Keratinocyte (primary cell): Measurements from ENCODE around the gene ADGRD1. TPM values are rescaled to one million over a fixed set of nuclear protein-coding genes. Genes with fewer than 3 reads are reported as not detected.

ENCODE experiments used
- DNase-seq: peaks from one replicate; pipeline ENCODE4 v3.0.0-alpha.2; 2011; ENCODE audit warnings: low read depth, missing footprints, low spot score
- FAIRE-seq: peaks from 2 replicates; lab custom pipeline; 2011; peaks lifted over from hg19 to GRCh38; lab: Jason Lieb, UNC
- H2AFZ ChIP-seq: 2 replicates; pipeline ENCODE4 v1.6.0; 2012; ENCODE audit warnings: low read length, control low read depth, inconsistent platforms; ENCODE audit not compliant: control insufficient read depth
- H3K27ac ChIP-seq: 2 replicates; pipeline ENCODE4 v1.5.1; 2011; ENCODE audit warnings: low read length; ENCODE audit not compliant: control insufficient read depth, insufficient read depth
- H3K27me3 ChIP-seq: 3 replicates; pipeline ENCODE4 v1.6.0; 2011; ENCODE audit warnings: low read length; ENCODE audit not compliant: control insufficient read depth, insufficient read depth; ENCODE audit errors: extremely low read depth
- H3K36me3 ChIP-seq, 2 experiments: 2 replicates in 1 of 2; 3 replicates in 1 of 2; pipeline ENCODE4 v1.5.1; 2011; ENCODE audit warnings: low read length in 2 of 2, mild to moderate bottlenecking in 1 of 2; ENCODE audit not compliant: control insufficient read depth in 2 of 2, insufficient read depth in 2 of 2; ENCODE audit errors: extremely low read depth in 1 of 2
- H3K4me1 ChIP-seq: 3 replicates; pipeline ENCODE4 v1.5.1; 2011; ENCODE audit warnings: low read length; ENCODE audit not compliant: control insufficient read depth, insufficient read depth; ENCODE audit errors: extremely low read depth
- H3K4me2 ChIP-seq: 3 replicates; pipeline ENCODE4 v1.6.0; 2011; ENCODE audit warnings: low read depth, low read length; ENCODE audit not compliant: control insufficient read depth, insufficient read depth; ENCODE audit errors: extremely low read depth
- H3K4me3 ChIP-seq, 3 experiments: fragments of 200-600 bp in 1 of 3; sonication (generic) in 1 of 3; 2 replicates in 2 of 3; 3 replicates in 1 of 3; pipeline ENCODE4 v1.5.1; 2011 to 2016; ENCODE audit warnings: low read length in 3 of 3, mild to moderate bottlenecking in 3 of 3, control low read depth in 2 of 3, inconsistent platforms in 1 of 3, low read depth in 1 of 3, mixed read lengths in 1 of 3, mixed run types in 1 of 3, moderate library complexity in 1 of 3; ENCODE audit not compliant: control insufficient read depth in 2 of 3, insufficient read depth in 2 of 3; ENCODE audit errors: extremely low read depth in 1 of 3
- H3K79me2 ChIP-seq: 2 replicates; pipeline ENCODE4 v1.6.0; 2012; ENCODE audit warnings: low read length; ENCODE audit not compliant: control insufficient read depth, insufficient read depth
- H3K9ac ChIP-seq: 3 replicates; pipeline ENCODE4 v1.6.0; 2011; ENCODE audit warnings: low read length; ENCODE audit not compliant: control insufficient read depth, insufficient read depth; ENCODE audit errors: extremely low read depth
- H3K9me1 ChIP-seq: 3 replicates; pipeline ENCODE4 v1.6.0; 2011; ENCODE audit warnings: low read length; ENCODE audit not compliant: control insufficient read depth, insufficient read depth; ENCODE audit errors: extremely low read depth
- H3K9me3 ChIP-seq: 2 replicates; pipeline ENCODE4 v1.5.1; 2012; ENCODE audit warnings: low read depth, low read length; ENCODE audit not compliant: control insufficient read depth
- H4K20me1 ChIP-seq: 3 replicates; pipeline ENCODE4 v1.6.0; 2011; ENCODE audit warnings: low read length; ENCODE audit not compliant: control insufficient read depth, insufficient read depth; ENCODE audit errors: extremely low read depth
- EZH2 ChIP-seq: IDR thresholded peaks from one replicate; pipeline ENCODE4 v1.6.1; 2012; ENCODE audit warnings: inconsistent platforms, mild to moderate bottlenecking, low read length, moderate library complexity
- dilution Hi-C: fragments of 300-500 bp; cut with MboI; formaldehyde crosslinking; loops from one replicate; pipeline ENCODE4 v1.7.0; 2020; ENCODE audit warnings: low sequenced_read_pairs; ENCODE audit not compliant: extremely low pct_ligation_motif_present
- polyA plus RNA-seq, 5 experiments: library from polyadenylated mRNA; depleted of rRNA in 3 of 5; stranded (reverse) in 3 of 5; stranded (forward) in 1 of 5; unstranded in 1 of 5; fragments of >200 nt; gene quantifications; 1 replicate in 1 of 5; 2 replicates in 3 of 5; 3 replicates in 1 of 5; pipeline versions ENCODE4 v1.2.1 to v1.2.3, GENCODE V29; 2011 to 2012; ENCODE audit warnings: missing spikeins in 2 of 5, low read depth in 1 of 5, low replicate concordance in 1 of 5
- TF ChIP-seq, protein P1 (sequence below), 3 experiments: IDR thresholded peaks in 1 of 3; conservative IDR thresholded peaks in 1 of 3; optimal IDR thresholded peaks in 1 of 3; 2 replicates in 2 of 3; 3 replicates in 1 of 3; pipeline versions ENCODE3 to v1.5.1; 2011; ENCODE audit warnings: low read length in 3 of 3, mild to moderate bottlenecking in 3 of 3, moderate library complexity in 2 of 3, control low read depth in 1 of 3, inconsistent platforms in 1 of 3; ENCODE audit not compliant: insufficient read depth in 2 of 3; ENCODE audit errors: extremely low read depth in 1 of 3

The ADGRD1 gene
- polyA plus RNA-seq, 1 donor (not counting 4 experiments of a cell fraction or from before 2014, with no cell fraction given) = not detected

DNA sequence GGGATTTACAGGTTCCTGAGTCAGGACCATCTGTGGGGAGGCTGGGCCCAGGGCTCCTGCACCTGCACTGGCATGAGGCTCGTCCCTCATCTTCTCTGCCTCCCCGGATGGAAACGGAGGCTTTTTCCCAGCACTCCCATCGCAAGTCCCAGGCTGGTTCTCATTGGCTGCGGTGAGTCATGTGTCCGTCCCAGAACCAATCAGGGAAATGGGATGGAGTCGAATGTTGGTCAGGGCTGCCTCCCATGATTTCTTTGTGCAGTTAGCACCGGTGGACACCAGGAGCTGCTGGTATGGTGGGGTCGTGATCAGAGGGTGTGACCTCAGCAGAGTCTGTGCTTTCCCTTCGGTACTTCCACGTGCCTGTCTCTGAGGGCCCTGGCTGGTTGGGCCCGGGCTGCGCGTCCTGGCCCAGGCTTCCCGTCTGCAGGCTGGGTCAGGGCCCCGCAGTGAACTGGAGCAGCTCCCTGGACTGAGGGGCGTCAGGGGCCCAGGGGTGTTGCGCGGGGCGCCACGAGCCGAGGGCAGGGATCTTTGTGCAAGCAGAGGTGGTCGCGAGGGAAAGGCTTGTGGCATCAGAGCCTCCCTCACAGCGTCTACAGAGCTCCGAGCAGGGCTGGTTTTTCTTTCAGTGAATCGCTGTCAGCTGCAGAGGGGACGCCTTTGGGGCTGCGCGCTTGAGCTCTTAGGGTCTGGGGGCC, 168.1 kb downstream of the ADGRD1 start:
- H3K9ac ChIP-seq = no peak overlapping the region
- H2AFZ ChIP-seq = no peak overlapping the region
- no peaks in the 10 kb centered on the region for H3K36me3 ChIP-seq
- no peaks in the 10 kb centered on the region for H3K9me1 ChIP-seq
- H3K4me3 ChIP-seq = no peak overlapping the region
- H3K27me3 ChIP-seq = no peaks in the 10 kb centered on the region
- no peaks in the 10 kb centered on the region for H3K9me3 ChIP-seq
- FAIRE-seq (no peak), DNase-seq (no peak)
- dilution Hi-C loops = no loop called here
- no peaks in the 10 kb centered on the region for H4K20me1 ChIP-seq
- no peaks in the 10 kb centered on the region for H3K4me1 ChIP-seq
- H3K27ac ChIP-seq = no peak overlapping the region
- no peaks in the 10 kb centered on the region for H3K79me2 ChIP-seq
- TF ChIP-seq EZH2 = no peak
- TF ChIP-seq, protein P1, sequence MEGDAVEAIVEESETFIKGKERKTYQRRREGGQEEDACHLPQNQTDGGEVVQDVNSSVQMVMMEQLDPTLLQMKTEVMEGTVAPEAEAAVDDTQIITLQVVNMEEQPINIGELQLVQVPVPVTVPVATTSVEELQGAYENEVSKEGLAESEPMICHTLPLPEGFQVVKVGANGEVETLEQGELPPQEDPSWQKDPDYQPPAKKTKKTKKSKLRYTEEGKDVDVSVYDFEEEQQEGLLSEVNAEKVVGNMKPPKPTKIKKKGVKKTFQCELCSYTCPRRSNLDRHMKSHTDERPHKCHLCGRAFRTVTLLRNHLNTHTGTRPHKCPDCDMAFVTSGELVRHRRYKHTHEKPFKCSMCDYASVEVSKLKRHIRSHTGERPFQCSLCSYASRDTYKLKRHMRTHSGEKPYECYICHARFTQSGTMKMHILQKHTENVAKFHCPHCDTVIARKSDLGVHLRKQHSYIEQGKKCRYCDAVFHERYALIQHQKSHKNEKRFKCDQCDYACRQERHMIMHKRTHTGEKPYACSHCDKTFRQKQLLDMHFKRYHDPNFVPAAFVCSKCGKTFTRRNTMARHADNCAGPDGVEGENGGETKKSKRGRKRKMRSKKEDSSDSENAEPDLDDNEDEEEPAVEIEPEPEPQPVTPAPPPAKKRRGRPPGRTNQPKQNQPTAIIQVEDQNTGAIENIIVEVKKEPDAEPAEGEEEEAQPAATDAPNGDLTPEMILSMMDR (optimal IDR thresholded peaks at IDR 0.05 in 1 of 3, IDR thresholded peaks at IDR 0.05 in 1 of 3, conservative IDR thresholded peaks at IDR 0.05 in 1 of 3; ENCODE audit: extremely low read depth in 1 of 3, insufficient read depth in 2 of 3, low read length in 3 of 3) = no peak
- no peak overlapping the region for H3K4me2 ChIP-seq

DNA sequence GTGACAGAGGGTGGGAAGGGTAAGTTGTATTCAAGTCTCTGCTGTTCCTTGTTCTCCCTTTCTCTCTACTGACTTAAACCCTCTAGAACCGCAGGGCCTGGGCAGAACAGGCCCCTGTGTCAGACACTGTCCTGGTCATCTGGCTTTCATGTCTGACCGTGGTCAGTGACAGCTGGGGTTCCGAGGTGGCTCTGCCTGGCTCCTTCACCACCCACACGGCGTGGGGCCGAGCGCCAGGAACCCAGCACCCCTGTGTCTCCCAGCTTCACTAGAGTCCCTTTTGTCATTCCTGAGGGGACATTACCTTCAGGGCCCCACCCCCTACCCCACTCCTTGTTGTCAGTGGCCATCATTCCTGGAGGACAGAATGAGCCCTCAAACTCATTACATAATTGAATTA, 168.9 kb downstream of the ADGRD1 start:
- H3K36me3 ChIP-seq = no peaks in the 10 kb centered on the region
- H3K4me2 ChIP-seq = no peak overlapping the region
- no peak overlapping the region for H2AFZ ChIP-seq
- H3K4me1 ChIP-seq = no peaks in the 10 kb centered on the region
- H3K9me3 ChIP-seq = no peaks in the 10 kb centered on the region
- dilution Hi-C loops = no loop called here
- TF ChIP-seq, protein P1 (optimal IDR thresholded peaks at IDR 0.05 in 1 of 3, IDR thresholded peaks at IDR 0.05 in 1 of 3, conservative IDR thresholded peaks at IDR 0.05 in 1 of 3; ENCODE audit: extremely low read depth in 1 of 3, insufficient read depth in 2 of 3, low read length in 3 of 3) = no peak
- TF ChIP-seq EZH2 = no peak
- H3K27me3 ChIP-seq = no peaks in the 10 kb centered on the region
- H3K9me1 ChIP-seq = no peaks in the 10 kb centered on the region
- no peak overlapping the region for H3K27ac ChIP-seq
- no peak for FAIRE-seq
- no peak overlapping the region for H3K4me3 ChIP-seq
- H3K9ac ChIP-seq = no peak overlapping the region
- H4K20me1 ChIP-seq = no peaks in the 10 kb centered on the region
- no peak for DNase-seq
- H3K79me2 ChIP-seq = no peaks in the 10 kb centered on the region
